GM21447 (cell line): Measurements from ENCODE around the gene RCSD1.
"Not testable (repeated sequence)": the region's sequence is repeated elsewhere in the genome, so short reads cannot be mapped to it uniquely, and the experiment has no call there.

Source experiments
- ATAC-seq: cut with Tn5 transposase; IDR thresholded peaks from one replicate; pipeline ENCODE4 v1.9.1; 2021; ENCODE audit not compliant: unreplicated experiment

Gene RCSD1, protein sequence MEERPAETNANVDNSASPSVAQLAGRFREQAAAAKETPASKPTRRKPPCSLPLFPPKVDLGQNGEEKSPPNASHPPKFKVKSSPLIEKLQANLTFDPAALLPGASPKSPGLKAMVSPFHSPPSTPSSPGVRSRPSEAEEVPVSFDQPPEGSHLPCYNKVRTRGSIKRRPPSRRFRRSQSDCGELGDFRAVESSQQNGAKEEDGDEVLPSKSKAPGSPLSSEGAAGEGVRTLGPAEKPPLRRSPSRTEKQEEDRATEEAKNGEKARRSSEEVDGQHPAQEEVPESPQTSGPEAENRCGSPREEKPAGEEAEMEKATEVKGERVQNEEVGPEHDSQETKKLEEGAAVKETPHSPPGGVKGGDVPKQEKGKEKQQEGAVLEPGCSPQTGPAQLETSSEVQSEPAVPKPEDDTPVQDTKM

DNA sequence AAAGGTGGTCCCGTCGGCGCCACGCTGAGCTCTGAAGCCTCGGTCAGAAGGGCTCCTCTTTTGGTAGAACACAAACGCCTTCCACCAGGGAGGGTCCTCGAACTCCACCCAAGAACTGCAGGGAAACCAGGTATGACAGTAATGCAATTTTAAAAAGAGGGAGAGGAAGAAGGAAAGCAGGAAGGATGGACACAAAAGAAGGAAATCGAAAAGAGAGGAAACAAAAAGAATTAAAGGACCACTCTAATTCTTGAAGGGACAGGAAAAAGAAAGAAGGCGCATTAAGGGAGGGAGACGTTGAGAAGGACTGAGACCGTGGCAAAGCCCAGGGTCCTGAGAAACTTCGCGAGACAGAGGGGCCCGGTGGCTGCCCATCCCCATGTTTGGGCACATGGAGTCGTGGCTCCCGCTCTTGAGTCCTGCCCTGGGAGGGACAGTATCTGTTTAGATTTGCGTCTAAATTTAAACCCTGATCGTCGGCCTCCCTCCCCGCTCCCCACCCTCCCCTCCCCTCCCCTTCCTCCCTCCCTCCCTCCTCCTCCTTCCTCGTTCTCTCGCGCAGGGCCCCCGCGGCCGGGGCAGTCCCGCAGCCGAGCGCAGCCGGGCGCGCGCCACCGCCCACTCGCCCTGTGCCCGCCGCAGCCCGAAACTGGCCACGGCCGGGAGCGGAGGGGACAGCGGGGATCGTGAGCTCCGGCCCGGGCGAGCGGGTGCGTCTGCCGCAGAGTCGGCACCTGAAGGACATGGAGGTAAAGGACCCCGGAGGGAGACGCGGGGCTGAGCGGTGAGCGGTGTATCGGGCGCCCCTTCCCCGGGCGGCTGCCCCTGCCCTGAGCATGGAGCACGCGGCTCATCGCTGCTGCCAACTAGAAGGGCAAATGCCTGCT lies at the start of gene RCSD1:
Gene RCSD1 (plus strand): TSS at position 552 of the 887 bp plus-strand sequence. CDS start 192 bp downstream, at position 744.
- no peak for ATAC-seq

DNA sequence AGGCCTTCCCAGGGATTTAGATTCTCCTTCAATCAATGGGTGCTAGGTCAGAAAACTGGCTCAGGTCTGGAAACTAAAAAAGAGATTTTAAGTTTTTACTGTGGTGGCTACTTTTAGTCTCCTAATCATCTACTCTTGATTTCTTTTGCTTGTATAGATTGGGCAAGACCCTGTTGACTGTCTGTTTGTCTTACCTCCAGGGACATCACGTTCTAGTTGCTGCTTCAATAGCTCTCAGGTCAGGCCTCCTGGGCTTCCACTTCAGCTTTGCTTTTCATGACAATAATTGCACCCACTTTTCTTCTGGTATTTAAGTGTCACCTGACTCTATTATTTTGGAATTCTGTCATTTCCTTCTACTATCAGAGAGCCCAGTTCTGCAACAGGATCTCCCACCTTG lies 48.0 kb upstream of the RCSD1 start:
- no peak for ATAC-seq

GRCh38 chr1:167582722-167583121 lies 47.3 kb upstream of the RCSD1 start:
- no peak for ATAC-seq

DNA sequence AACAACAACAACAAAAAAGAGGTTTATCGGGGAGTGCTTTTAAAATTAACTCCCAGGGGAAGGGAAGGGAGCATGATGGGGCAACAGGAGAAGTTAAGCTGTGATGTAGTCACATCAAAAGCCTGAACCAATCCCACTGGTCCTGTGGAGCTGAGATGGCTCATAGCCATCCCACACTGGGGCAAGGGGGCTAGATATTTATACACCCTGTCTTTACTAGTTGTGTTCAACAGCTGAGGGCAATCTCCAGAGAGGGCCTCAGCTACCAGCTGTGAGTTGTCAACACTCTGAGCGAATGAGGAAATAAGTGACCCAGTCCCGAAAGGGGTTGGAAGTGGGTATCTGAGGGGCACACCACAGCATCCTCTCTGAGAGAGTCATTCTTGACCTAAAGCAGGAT lies 45.5 kb upstream of the RCSD1 start:
- ATAC-seq: no peak

- no peak for ATAC-seq
These were observed 42.7 kb upstream of the RCSD1 start for GRCh38 chr1:167587342-167587741.

DNA sequence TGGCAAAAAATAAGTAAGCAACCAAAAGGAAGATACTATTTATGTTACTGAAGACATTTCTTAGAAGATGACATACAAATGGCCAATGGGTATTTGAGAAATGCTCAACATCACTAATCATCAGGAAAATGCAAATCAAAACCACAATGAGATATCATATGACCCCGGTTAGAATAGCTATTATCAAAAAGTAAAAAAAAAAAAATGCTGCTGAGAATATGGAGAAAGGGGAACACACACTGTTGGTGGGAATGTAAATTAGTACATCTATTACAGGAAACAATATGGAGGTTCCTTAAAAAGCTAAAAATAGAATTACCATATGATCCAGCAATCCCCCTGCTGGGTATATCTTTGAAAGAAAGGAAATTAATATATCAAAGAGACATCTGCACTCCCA lies 42.2 kb upstream of the RCSD1 start:
- no peak for ATAC-seq

DNA sequence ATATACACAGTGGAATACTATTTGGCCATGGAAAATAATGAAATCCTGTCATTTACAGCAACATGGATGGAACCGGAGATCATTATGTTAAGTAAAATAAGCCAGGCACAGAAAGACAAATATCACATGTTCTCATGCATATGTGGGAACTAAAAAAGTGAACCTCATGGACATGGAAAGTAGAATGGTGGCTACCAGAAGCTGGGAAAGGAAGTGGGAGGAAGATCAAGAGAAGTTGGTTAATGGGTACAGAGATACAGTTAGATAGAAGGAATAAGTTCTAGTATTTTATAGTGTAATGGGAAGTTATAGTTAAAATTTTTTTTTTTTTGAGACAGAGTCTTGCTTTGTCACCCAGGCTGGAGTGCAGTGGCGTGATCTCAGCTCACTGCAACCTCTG lies 41.7 kb upstream of the RCSD1 start:
- no peak for ATAC-seq

DNA sequence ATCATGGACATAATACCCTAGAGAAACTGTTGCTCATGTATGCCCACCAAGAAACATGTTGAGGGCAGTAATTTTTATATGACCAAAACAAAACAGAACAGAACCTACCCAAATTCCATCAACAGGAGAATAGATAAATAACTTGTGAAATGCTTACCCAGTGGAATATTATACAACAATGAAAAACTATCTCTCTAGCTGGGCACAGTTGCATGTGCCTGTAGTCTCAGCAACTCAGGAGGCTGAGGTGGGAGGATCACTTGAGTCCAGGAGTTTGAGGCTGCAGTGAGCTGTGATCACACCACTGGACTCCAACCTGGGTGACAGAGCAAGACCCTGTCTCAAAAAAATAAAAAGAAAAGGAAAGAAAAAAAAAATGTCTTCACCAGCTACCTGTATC lies 37.6 kb upstream of the RCSD1 start:
- no peak for ATAC-seq

DNA sequence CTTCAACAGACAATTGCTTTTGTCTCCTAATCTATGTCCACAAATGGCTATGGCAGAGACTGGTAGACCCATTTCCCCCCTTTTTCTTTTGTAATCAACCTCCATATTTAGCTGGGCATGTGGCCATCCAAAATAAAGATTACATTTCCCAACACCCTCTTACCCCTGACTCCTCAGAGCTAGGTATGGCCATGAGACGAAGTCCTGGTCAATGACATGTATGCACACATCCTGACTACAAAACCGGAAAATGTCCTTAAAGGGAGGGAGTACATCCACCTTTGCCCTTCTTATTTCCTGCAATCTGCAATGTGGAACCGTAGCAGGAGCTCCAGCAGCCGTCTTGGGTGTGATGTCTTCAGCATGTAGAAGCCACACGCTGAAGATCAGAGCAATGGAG lies 36.2 kb upstream of the RCSD1 start:
- ATAC-seq: no peak

- ATAC-seq: no peak
These were observed 35.2 kb upstream of the RCSD1 start for GRCh38 chr1:167594822-167595221.

DNA sequence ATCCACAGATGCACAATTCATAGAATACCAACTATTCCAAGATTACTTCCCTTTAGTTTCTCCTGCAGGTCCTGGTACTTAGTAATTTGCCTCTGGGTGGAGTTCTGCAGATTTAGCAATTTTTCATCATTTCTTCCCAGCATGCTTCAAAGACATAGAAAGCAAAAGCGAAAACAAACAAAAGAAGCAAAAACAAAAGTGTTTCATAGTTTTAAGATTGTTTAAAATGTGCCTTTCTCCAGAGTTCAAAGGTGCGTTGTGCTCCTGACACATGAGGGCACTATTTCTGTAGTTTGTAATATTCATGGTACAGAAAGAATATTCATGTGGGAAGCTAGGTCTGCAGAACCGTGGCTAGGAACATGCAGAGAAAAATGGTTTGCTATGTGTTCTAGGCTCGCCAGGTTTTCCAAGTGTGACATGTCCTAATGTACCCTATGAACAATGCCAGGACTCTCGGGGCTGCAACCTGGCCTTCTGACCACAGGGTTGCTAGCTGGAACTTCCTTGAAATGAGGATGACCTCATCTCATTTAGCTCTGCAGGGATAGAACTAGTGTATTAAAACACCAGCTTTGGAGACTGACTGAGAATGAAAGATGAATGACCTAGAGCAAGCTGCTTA lies 30.0 kb upstream of the RCSD1 start:
- peak; percentile 55 for ATAC-seq

GRCh38 chr1:167601442-167602383 lies 28.3 kb upstream of the RCSD1 start:
- peak; percentile 54 for ATAC-seq

DNA sequence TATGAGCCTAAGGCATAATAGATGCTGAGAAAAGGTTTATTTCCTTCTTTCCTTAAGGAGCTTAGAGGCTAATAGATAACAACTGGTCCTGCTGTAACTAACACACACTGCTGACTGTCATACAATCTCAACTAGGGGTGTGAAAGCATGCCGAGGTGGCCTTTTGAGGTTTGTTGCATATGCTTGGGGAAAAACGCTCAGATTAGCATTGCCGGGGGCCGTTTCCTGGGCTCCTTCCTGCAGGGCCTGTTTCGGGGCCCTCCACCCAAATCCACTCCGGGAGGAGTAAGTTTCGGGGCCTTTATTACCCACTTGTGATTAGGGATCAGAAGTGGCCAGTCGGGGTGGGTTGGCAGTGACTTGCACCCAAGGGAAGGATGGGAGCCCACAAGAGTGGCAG lies 27.2 kb upstream of the RCSD1 start:
- ATAC-seq: no peak

- ATAC-seq: no peak
These were observed 24.5 kb upstream of the RCSD1 start for GRCh38 chr1:167605576-167605975.

DNA sequence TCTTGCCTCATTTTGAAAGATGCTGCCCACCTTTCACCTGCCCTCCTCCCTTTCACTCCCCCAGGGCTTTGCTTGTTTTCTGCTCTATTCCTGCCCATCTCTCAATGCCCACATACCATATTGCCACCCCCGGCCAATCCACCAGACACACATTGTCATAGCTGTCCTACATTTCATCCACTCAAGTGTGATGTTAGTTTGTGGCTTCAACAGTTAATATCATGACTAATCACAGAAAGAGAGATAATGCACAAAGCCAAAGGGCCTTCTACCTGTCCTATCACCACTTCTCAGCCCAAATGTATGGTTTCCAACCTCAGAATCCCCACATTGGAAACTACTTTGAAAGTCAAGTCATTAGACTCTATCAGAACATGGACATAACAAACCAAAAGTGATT lies 18.0 kb upstream of the RCSD1 start:
- ATAC-seq: no peak

DNA sequence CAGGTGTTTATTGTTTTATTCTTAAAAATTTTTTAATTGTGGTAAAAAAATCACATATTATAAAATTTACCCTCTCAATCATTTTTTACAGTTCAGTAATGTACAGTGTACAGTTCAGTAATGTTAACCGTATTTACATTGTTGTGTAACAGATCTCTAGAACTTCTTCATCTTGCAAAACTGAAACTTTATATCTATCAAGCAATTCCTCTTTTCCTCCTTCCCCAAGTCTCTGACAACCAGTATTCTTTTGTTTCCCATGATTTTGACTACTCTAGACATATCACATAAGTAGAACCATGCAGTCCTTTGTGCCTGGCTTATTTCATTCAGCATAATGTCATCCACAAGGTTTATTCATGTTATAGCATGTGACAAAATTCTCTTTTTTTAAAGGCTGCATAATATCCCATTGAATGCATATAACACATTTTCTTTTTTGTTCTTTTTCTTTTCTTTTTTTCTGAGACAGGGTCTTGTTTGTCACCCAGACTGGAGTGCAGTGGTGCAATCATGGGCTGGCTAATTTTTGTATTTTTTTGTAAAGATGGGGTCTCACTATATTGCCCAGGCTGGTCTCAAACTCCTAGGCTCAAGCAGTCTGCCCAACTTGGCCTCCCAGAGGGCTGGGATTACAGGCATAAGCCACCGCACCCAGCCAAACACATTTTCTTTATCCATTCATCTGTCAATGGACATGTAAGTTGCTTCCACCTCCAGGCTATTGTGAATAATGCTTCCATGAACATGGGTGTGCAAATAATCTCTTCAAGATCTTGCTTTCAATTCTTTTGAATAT lies 17.2 kb upstream of the RCSD1 start:
- no peak for ATAC-seq

DNA sequence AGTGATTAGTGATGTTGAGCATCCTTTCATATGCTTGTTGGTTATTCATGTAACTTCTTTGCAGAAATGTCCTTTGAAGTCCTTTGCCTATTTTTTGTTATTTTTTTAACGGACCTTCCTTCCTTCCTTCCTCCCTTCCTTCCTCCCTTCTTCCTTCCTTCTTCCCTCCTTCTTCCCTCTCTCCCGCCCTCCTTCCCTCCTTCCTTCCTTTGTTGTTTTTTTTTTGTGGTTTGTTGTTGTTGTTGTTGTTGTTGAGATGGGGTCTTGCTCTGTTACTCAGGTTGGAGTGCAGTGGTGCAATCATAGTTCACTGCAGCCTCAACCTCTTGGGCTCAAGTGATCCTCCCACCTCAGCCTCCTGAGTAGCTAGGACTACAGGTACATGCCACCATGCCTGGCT lies 16.0 kb upstream of the RCSD1 start:
- ATAC-seq: not testable (repeated sequence)

DNA sequence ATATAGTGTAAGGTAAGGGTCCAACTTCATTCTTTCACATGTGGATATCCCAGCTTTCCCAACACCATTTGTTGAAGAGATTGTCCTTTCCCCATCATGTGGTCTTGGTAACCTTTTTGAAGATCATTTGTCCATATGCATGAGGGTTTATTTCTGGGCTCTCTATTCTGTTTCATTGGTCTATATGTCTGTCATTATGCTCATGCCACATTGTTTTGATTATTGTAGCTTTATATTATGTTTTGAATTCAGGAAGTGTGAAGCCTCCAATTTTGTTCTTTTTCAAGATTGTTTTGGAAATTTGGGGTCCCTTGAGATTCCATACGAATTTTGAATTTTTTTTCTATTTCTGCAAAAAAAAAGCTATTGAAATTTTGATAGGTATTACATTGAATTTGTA lies 15.2 kb upstream of the RCSD1 start:
- no peak for ATAC-seq

- no peak for ATAC-seq
These were observed 13.5 kb upstream of the RCSD1 start for GRCh38 chr1:167616521-167616920.
